GM23248 (cell line): ENCODE measurements around the gene TAPBP. TPM values are rescaled to one million over a fixed set of nuclear protein-coding genes. Genes with fewer than 3 reads are reported as not detected.

Experiments
- DNase-seq: peaks from one replicate; pipeline ENCODE4 v3.0.0-alpha.2; 2015
- H2AFZ ChIP-seq: fragments of 200-600 bp; sonication (generic); 2 replicates; pipeline ENCODE4 v1.6.1; 2016; ENCODE audit warnings: antibody characterized with exemption
- H3F3A ChIP-seq: fragments of 200-600 bp; sonication (generic); 2 replicates; pipeline ENCODE4 v1.6.1; 2016; ENCODE audit warnings: mild to moderate bottlenecking, antibody characterized with exemption, mixed run types; ENCODE audit not compliant: insufficient read depth
- H3K27ac ChIP-seq: fragments of 200-600 bp; sonication (generic); 2 replicates; pipeline ENCODE4 v1.5.1; 2016; ENCODE audit warnings: mild to moderate bottlenecking
- H3K27me3 ChIP-seq: fragments of 200-600 bp; sonication (generic); replicated peaks from 2 replicates; pipeline ENCODE4 v1.6.1; 2016; ENCODE audit warnings: mild to moderate bottlenecking; ENCODE audit not compliant: insufficient read depth
- H3K36me3 ChIP-seq: fragments of 200-600 bp; sonication (generic); 2 replicates; pipeline ENCODE4 v1.6.1; 2016; ENCODE audit warnings: low read depth, mild to moderate bottlenecking
- H3K4me1 ChIP-seq: fragments of 200-600 bp; sonication (generic); 2 replicates; pipeline ENCODE4 v1.6.1; 2016; ENCODE audit warnings: mild to moderate bottlenecking; ENCODE audit not compliant: insufficient read depth
- H3K4me2 ChIP-seq: fragments of 200-600 bp; sonication (generic); one replicate; pipeline ENCODE4 v1.6.1; 2016; ENCODE audit warnings: mild to moderate bottlenecking; ENCODE audit not compliant: unreplicated experiment
- H3K4me3 ChIP-seq: fragments of 200-600 bp; sonication (generic); 2 replicates; pipeline ENCODE4 v1.5.1; 2016; ENCODE audit warnings: mild to moderate bottlenecking
- H3K79me2 ChIP-seq: fragments of 200-600 bp; sonication (generic); 2 replicates; pipeline ENCODE4 v1.6.1; 2016; ENCODE audit warnings: mild to moderate bottlenecking; ENCODE audit not compliant: insufficient read depth
- H3K9ac ChIP-seq: fragments of 200-600 bp; sonication (generic); 2 replicates; pipeline ENCODE4 v1.6.1; 2016; ENCODE audit warnings: mild to moderate bottlenecking
- H3K9me2 ChIP-seq: fragments of 200-600 bp; sonication (generic); 2 replicates; pipeline ENCODE4 v1.6.1; 2016; ENCODE audit warnings: mixed run types, mild to moderate bottlenecking, moderate library complexity; ENCODE audit not compliant: insufficient read depth
- H3K9me3 ChIP-seq: fragments of 200-600 bp; sonication (generic); one replicate; pipeline ENCODE4 v1.6.1; 2017; ENCODE audit warnings: low read depth
- H4K20me1 ChIP-seq: fragments of 200-600 bp; sonication (generic); 2 replicates; pipeline ENCODE4 v1.6.0; 2016; ENCODE audit not compliant: insufficient read depth
- EZH2 ChIP-seq: fragments of 200-600 bp; sonication (generic); IDR thresholded peaks from 2 replicates; pipeline ENCODE4 v1.6.1; 2018; ENCODE audit warnings: antibody characterized with exemption, mild to moderate bottlenecking; ENCODE audit not compliant: insufficient read depth, poor library complexity, severe bottlenecking
- EZH2phosphoT487 ChIP-seq: fragments of 200-600 bp; sonication (generic); IDR thresholded peaks from 2 replicates; pipeline ENCODE4 v1.6.1; 2018; ENCODE audit warnings: antibody characterized with exemption, moderate library complexity, mild to moderate bottlenecking, low read depth; ENCODE audit not compliant: insufficient read depth
- WGBS, 2 experiments: methylation state at CpG; one replicate each; pipeline ENCODE4 v1.1.6; 2015 to 2017; ENCODE audit warnings: low lambda C conversion rate in 2 of 2, low coverage in 1 of 2; ENCODE audit errors: missing lambda C conversion rate in 2 of 2; 5-methylcytosine and 5-hydroxymethylcytosine counted together
- in situ Hi-C: fragments of 300-500 bp; cut with MboI; formaldehyde crosslinking; loops from 2 replicates; pipeline ENCODE4 v1.15.0; 2020
- polyA plus RNA-seq: library from polyadenylated mRNA; unstranded; fragments of >200 nt; fragmentation: Nextera tagmentation; extraction: Ambion mirVana; gene quantifications from 2 replicates; pipeline ENCODE4 v1.2.1, GENCODE V29; 2016
- total RNA-seq: library from RNA; depleted of rRNA; stranded (reverse); fragments of >200 nt; shearing (Covaris generic); gene quantifications from 2 replicates; pipeline ENCODE4 v1.2.3, GENCODE V29; 2014

The TAPBP gene
- total and polyA plus RNA-seq, 2 experiments from 2014 or later, result 68.7 to 75.8 TPM

DNA sequence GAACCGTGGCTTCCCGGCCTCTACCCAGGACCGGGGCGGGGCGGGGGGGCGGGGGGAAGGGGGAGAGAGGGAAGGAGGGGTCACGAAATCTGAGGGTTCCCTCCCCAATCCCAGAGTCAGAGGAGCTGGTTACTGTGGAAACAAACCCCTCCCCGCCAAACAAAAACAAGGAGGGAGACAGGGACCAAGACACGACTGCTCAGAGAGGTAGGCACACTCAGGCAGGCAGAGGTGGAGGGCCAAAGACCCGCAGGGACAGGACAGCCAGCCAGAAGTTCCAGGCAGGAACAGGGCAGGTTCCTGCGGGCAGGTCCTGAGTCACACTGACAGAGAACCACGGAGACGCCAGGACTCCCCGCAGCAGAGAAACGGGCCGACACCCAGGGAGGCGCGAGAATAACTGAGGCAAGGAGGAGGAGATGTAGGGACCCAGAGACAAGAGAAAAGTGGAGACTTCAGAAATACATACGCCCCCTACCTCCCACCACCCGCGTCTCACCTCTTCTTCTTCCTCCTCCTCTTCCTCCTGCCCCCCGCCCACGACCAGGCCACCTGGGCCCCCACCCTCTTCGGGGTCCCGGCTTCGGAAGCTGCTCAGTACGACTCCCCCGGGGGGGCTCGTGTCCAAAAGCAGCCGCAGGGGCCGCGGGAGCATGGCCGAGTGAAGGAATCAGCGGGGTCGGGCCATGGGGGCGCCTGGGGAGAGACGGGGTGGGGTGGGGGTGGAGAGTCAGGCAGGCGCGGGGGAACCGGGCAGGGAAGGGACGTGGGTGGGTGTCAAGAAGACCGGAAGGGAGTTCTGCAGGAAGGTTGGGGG lies 15.7 kb downstream of the TAPBP start:
- 0 to 2% methylated on average over 22 to 42 of the region's 42 CpGs for WGBS, 2 experiments
- Histone ChIP-seq H3K9me2 (no peaks in the 10 kb centered on the region), H3K79me2 (peaks cover 29% of the 10 kb centered on the region), H3K9ac (peak overlapping the region; percentile 95), H2AFZ (peak overlapping the region; percentile 62), H3K4me2 (peak overlapping the region; percentile 92), H3K27me3 (no peaks in the 10 kb centered on the region), H3K4me1 (peaks cover 10% of the 10 kb centered on the region; the same call in 1 of the 2 replicates), H3K4me3 (peak overlapping the region; percentile 96), H3K36me3 (peaks cover under 1% of the 10 kb centered on the region; the same call in 1 of the 2 replicates), H4K20me1 (no peaks in the 10 kb centered on the region), H3F3A (peaks cover 13% of the 10 kb centered on the region), H3K27ac (peak overlapping the region; percentile 97), H3K9me3 (no peaks in the 10 kb centered on the region)
- TF ChIP-seq EZH2 (no peak), EZH2phosphoT487 (no peak)
- peak; percentile 89 for DNase-seq
- in situ Hi-C loops, result no loop called here

GRCh38 chr6:33297406-33297955 lies 16.4 kb downstream of the TAPBP start:
- H3K9me2 ChIP-seq, result no peaks in the 10 kb centered on the region
- H3K4me2 ChIP-seq, result peak overlapping the region; percentile 83
- no peaks in the 10 kb centered on the region for H3K9me3 ChIP-seq
- no peaks in the 10 kb centered on the region for H3K36me3 ChIP-seq
- peak overlapping the region; percentile 45; the same call in 1 of the 2 replicates for H2AFZ ChIP-seq
- H3K9ac ChIP-seq, result peak overlapping the region; percentile 95
- 24 to 40% methylated on average over 11 to 16 of the region's 16 CpGs for WGBS, 2 experiments
- H3K27me3 ChIP-seq, result no peaks in the 10 kb centered on the region
- peaks cover 13% of the 10 kb centered on the region for H3F3A ChIP-seq
- H3K4me1 ChIP-seq, result peaks cover 10% of the 10 kb centered on the region; the same call in 1 of the 2 replicates
- peaks cover 23% of the 10 kb centered on the region for H3K79me2 ChIP-seq
- peak overlapping the region; percentile 96 for H3K4me3 ChIP-seq
- DNase-seq, result no peak
- TF ChIP-seq EZH2, result no peak
- TF ChIP-seq EZH2phosphoT487, result no peak
- in situ Hi-C loops, result no loop called here
- H4K20me1 ChIP-seq, result no peaks in the 10 kb centered on the region
- peak overlapping the region; percentile 97 for H3K27ac ChIP-seq

- Histone ChIP-seq H3K27me3 (no peaks in the 10 kb centered on the region), H3K9ac (peak overlapping the region; percentile 95), H3K4me1 (peaks cover 10% of the 10 kb centered on the region; the same call in 1 of the 2 replicates), H3K4me2 (peak overlapping the region; percentile 83), H3F3A (peaks cover 13% of the 10 kb centered on the region), H3K9me3 (no peaks in the 10 kb centered on the region), H3K27ac (no peak overlapping the region), H3K4me3 (peak overlapping the region; percentile 96; the same call in 1 of the 2 replicates), H4K20me1 (no peaks in the 10 kb centered on the region), H2AFZ (no peak overlapping the region), H3K79me2 (peaks cover 17% of the 10 kb centered on the region), H3K36me3 (no peaks in the 10 kb centered on the region; the same call in 1 of the 2 replicates), H3K9me2 (no peaks in the 10 kb centered on the region)
- WGBS, 2 experiments, result 79 to 88% methylated on average over 8 to 12 of the region's 12 CpGs
- TF ChIP-seq EZH2phosphoT487, result no peak
- TF ChIP-seq EZH2, result no peak
- in situ Hi-C loops, result no loop called here
- DNase-seq, result no peak
These were observed 17.0 kb downstream of the TAPBP start for GRCh38 chr6:33296797-33297405.

DNA sequence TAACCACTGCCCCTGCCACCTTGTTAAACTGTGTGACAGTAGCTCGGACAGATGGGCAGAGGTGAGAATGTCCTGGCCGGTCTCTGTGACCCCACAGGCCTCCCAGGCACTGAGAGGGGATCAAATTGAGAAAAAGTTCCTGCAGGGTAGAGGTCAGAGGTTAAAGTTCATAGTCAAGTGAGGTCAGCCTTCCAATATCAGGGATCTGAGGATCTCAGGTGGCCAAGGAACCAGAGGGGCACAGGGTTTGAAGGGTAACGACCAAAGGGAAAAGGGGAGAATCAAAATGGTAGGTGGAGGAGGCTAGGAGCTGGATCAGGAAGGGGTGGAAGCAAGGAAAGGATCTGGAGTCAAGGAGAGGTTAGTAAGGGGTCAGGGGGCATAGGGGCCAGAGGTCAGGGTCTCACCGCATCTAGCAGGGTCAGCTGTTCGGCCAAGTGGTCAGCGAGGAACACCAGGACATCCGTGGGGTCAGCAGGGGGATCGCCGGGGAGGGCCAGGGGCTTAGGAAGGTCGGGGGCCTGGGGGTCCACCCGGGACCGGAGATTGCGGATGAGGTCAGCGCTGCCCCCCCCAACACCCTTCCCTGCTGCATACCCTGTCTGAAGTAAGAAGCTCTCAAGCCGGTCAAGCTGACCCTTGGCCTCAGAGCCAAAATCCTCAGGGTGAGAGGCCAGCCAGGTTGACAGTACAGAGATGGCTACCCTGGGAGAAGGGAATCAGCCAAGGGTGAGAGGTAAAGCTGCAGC lies 18.1 kb downstream of the TAPBP start:
- H3K9me3 ChIP-seq, result no peaks in the 10 kb centered on the region
- H3K79me2 ChIP-seq, result peaks cover 15% of the 10 kb centered on the region
- no peak overlapping the region for H3K9ac ChIP-seq
- H3K9me2 ChIP-seq, result no peaks in the 10 kb centered on the region
- H3K27ac ChIP-seq, result no peak overlapping the region
- in situ Hi-C loops, result no loop called here
- no peak overlapping the region for H3K4me2 ChIP-seq
- H3K4me1 ChIP-seq, result peaks cover under 1% of the 10 kb centered on the region; the same call in 1 of the 2 replicates
- H3F3A ChIP-seq, result peaks cover 2% of the 10 kb centered on the region
- no peaks in the 10 kb centered on the region for H4K20me1 ChIP-seq
- no peaks in the 10 kb centered on the region for H3K27me3 ChIP-seq
- WGBS, 2 experiments, result 83 to 94% methylated on average over 5 to 15 of the region's 15 CpGs
- no peak overlapping the region for H2AFZ ChIP-seq
- DNase-seq, result no peak
- no peaks in the 10 kb centered on the region; the same call in 1 of the 2 replicates for H3K36me3 ChIP-seq
- TF ChIP-seq EZH2phosphoT487 (no peak), EZH2 (no peak)
- H3K4me3 ChIP-seq, result no peak overlapping the region
